T-cell (primary cell): ENCODE data around the gene CHRNB1. TPM values are rescaled to one million over a fixed set of nuclear protein-coding genes. Genes with fewer than 3 reads are reported as not detected.
"Not testable (repeated sequence)": the region's sequence is repeated elsewhere in the genome, so short reads cannot be mapped to it uniquely, and the experiment has no call there.

Experiments
- ATAC-seq, 4 experiments: fragments of 200-7000 bp in 3 of 4; fragments of 150-1000 bp in 1 of 4; cut with Tn5 transposase; replicated peaks in 1 of 4; 1 replicate in 3 of 4; 2 replicates in 1 of 4; pipeline ENCODE4 v1.10.0; 2021; ENCODE audit warnings: moderate library complexity in 3 of 4, mild to moderate bottlenecking in 2 of 4, moderate number of reproducible peaks in 1 of 4
- CTCF ChIA-PET, 2 donors: fragments of 300-600 bp; sonication (Branson Sonifier 250); formaldehyde crosslinking; loops; one replicate each; lab custom pipeline; 2022; ENCODE audit warnings: antibody characterized with exemption in 2 of 2; lab: Charles Lee
- POLR2A ChIA-PET, 2 donors: fragments of 300-600 bp; sonication (Branson Sonifier 250); formaldehyde crosslinking; loops; one replicate each; lab custom pipeline; 2022; ENCODE audit warnings: antibody characterized with exemption in 2 of 2; lab: Charles Lee
- DNase-seq, 35 experiments: peaks; one replicate each; pipeline versions ENCODE4 v3.0.0 to v3.0.0-alpha.2; 2013 to 2023
- H3K27ac ChIP-seq: one replicate; pipeline ENCODE4 v1.5.1; 2013; ENCODE audit warnings: low read length
- H3K27me3 ChIP-seq, 2 experiments: replicated peaks in 1 of 2; 1 replicate in 1 of 2; 2 replicates in 1 of 2; pipeline versions ENCODE4 v1.6.1 to v1.7.0; 2013; ENCODE audit warnings: low read length in 1 of 2, mixed read lengths in 1 of 2; ENCODE audit not compliant: control insufficient read depth in 2 of 2, insufficient read depth in 2 of 2; ENCODE audit errors: extremely low read depth in 1 of 2
- H3K36me3 ChIP-seq, 2 donors: 1 replicate in 1 of 2; 2 replicates in 1 of 2; pipeline versions ENCODE4 v1.6.1 to v1.7.0; 2013; ENCODE audit warnings: low read length in 1 of 2; ENCODE audit not compliant: control insufficient read depth in 2 of 2, insufficient read depth in 1 of 2; ENCODE audit errors: extremely low read depth in 1 of 2
- H3K4me1 ChIP-seq, 2 experiments: 1 replicate in 1 of 2; 2 replicates in 1 of 2; pipeline versions ENCODE4 v1.6.1 to v1.7.0; 2013; ENCODE audit warnings: low read length in 2 of 2, mixed read lengths in 1 of 2; ENCODE audit not compliant: insufficient read depth in 2 of 2, control insufficient read depth in 1 of 2; ENCODE audit errors: extremely low read depth in 1 of 2
- H3K4me3 ChIP-seq, 2 donors: 1 replicate in 1 of 2; 2 replicates in 1 of 2; pipeline versions ENCODE4 v1.5.1 to v1.7.0; 2013; ENCODE audit warnings: mild to moderate bottlenecking in 2 of 2, low read length in 1 of 2, moderate library complexity in 1 of 2; ENCODE audit not compliant: control insufficient read depth in 1 of 2; ENCODE audit errors: extremely low read depth in 1 of 2
- H3K9me3 ChIP-seq: 2 replicates; pipeline ENCODE4 v1.7.0; 2013
- H3K27ac Mint-ChIP-seq, 2 donors: one replicate each; pipeline ENCODE4 v1.8.0; 2020 to 2021; ENCODE audit warnings: mild to moderate bottlenecking in 2 of 2, mixed read lengths in 2 of 2
- H3K27me3 Mint-ChIP-seq, 2 donors: one replicate each; pipeline ENCODE4 v1.8.0; 2021 to 2022; ENCODE audit warnings: mixed read lengths in 2 of 2
- H3K36me3 Mint-ChIP-seq: one replicate; pipeline ENCODE4 v1.8.0; 2021; ENCODE audit warnings: mixed read lengths
- H3K4me1 Mint-ChIP-seq, 3 donors: one replicate each; pipeline ENCODE4 v1.8.0; 2020 to 2022; ENCODE audit warnings: mixed read lengths in 3 of 3, mild to moderate bottlenecking in 1 of 3
- H3K4me3 Mint-ChIP-seq, 3 donors: one replicate each; pipeline ENCODE4 v1.8.0; 2020 to 2022; ENCODE audit warnings: mild to moderate bottlenecking in 3 of 3, mixed read lengths in 3 of 3, moderate library complexity in 3 of 3
- H3K9me3 Mint-ChIP-seq, 3 donors: one replicate each; pipeline ENCODE4 v1.8.0; 2020 to 2022; ENCODE audit warnings: mixed read lengths in 3 of 3
- WGBS: methylation state at CpG from one replicate; pipeline ENCODE4 v1.1.5; 2013; ENCODE audit warnings: missing lambda C conversion rate; ENCODE audit not compliant: insufficient coverage; 5-methylcytosine and 5-hydroxymethylcytosine counted together
- total RNA-seq, 35 experiments: library from RNA in 6 of 35; stranded (reverse) in 6 of 35; fragments of 120-200 nt in 1 of 35; gene quantifications; one replicate each; pipeline versions ENCODE4 v1.2.1 to v1.2.4 and lab custom pipeline; 2013 to 2026

Gene CHRNB1
- total RNA-seq, 5 donors from 2014 or later (not counting 1 experiment from before 2014, with no cell fraction given), result 6.6 to 12.0 (median 11.0) TPM

DNA sequence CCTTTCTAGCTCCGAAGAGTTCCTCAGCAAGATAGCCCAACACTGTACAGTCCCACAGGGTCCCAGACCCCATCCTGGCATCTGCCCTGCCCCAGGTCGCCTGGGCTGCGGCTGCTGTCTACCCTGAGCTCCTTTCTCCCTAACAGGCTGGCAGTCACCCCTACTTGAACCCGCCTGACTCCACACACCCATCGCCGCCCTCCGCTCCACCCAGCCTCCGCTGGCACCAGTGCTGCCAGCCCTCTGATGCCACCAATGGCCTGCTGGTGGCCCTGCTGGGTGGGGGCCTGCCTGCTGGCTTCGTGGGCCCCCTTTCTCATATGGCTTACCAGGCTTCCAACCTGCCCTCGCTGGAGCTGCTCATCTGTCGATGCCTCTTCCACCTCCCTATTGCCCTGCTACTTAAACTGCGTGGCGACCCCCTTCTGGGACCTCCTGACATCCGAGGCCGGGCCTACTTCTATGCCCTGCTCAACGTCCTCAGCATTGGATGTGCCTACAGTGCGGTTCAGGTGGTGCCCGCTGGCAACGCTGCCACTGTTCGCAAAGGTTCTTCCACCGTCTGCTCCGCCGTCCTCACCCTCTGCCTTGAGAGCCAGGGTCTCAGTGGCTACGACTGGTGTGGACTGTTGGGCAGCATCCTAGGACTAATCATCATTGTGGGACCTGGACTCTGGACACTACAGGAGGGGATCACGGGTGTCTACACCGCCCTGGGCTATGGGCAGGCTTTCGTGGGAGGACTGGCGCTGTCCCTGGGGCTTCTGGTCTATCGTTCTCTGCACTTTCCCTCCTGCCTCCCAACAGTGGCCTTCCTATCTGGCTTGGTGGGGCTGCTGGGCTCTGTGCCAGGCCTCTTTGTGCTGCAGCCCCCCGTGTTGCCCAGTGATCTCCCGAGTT is 37.2 kb downstream of the CHRNB1 start:
- H3K36me3 Mint-ChIP-seq, H3K27me3 Mint-ChIP-seq, CTCF ChIA-PET, H3K27me3 ChIP-seq, DNase-seq, H3K4me3 ChIP-seq, ATAC-seq, H3K9me3 Mint-ChIP-seq, H3K9me3 ChIP-seq, H3K36me3 ChIP-seq: not testable (repeated sequence)
- H3K27ac ChIP-seq, result peak overlapping the region; percentile 99
- POLR2A ChIA-PET, result interaction anchor here in 1 of 2 donors (0.7 kb wide), 2 partner anchors 79 to 146 kb away, joined by 3 read pairs; partner anchors contain the start of gene ACAP1
- Mint-ChIP-seq H3K4me3 (peak overlapping the region; percentile 92 to 99 (median 98)), H3K4me1 (peaks cover 73 to 79% (median 75%) of the 10 kb centered on the region in 3 donors), H3K27ac (peak overlapping the region; percentile 100)
- WGBS, result 99% methylated on average over 20 of the region's 31 CpGs
- H3K4me1 ChIP-seq, result peaks cover 29 to 72% of the 10 kb centered on the region in 2 experiments

DNA sequence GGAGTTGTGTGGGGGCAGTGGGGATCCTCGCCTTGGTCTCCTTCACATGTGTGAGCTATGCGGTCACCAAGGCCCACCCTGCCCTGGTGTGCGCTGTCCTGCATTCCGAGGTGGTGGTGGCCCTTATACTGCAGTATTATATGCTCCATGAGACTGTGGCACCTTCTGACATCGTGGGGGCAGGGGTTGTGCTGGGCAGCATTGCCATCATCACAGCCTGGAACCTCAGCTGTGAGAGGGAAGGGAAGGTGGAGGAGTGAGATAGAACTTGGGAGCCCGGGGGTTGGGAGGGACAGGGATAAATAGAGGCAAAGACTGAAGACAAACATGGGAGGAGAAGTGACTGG is 37.9 kb downstream of the CHRNB1 start:
- DNase-seq, H3K36me3 ChIP-seq, CTCF ChIA-PET, H3K36me3 Mint-ChIP-seq, H3K9me3 ChIP-seq, ATAC-seq, H3K27me3 Mint-ChIP-seq, H3K9me3 Mint-ChIP-seq, H3K27me3 ChIP-seq: not testable (repeated sequence)
- POLR2A ChIA-PET, result interaction anchor here in 1 of 2 donors (1.0 kb wide), 1 partner anchor 11 kb away, joined by 5 read pairs; no protein-coding TSS in a partner anchor
- Mint-ChIP-seq H3K4me1 (peaks cover 73 to 79% (median 75%) of the 10 kb centered on the region in 3 donors), H3K4me3 (peak overlapping the region; percentile 92 to 99 (median 98)), H3K27ac (peak overlapping the region; percentile 100)
- peak overlapping the region; percentile 99 for H3K27ac ChIP-seq
- H3K4me1 ChIP-seq, result peaks cover 33 to 72% of the 10 kb centered on the region in 2 experiments
- 79% methylated on average over 5 of the region's 6 CpGs for WGBS
- peak overlapping the region; percentile 92 to 98 for H3K4me3 ChIP-seq

DNA sequence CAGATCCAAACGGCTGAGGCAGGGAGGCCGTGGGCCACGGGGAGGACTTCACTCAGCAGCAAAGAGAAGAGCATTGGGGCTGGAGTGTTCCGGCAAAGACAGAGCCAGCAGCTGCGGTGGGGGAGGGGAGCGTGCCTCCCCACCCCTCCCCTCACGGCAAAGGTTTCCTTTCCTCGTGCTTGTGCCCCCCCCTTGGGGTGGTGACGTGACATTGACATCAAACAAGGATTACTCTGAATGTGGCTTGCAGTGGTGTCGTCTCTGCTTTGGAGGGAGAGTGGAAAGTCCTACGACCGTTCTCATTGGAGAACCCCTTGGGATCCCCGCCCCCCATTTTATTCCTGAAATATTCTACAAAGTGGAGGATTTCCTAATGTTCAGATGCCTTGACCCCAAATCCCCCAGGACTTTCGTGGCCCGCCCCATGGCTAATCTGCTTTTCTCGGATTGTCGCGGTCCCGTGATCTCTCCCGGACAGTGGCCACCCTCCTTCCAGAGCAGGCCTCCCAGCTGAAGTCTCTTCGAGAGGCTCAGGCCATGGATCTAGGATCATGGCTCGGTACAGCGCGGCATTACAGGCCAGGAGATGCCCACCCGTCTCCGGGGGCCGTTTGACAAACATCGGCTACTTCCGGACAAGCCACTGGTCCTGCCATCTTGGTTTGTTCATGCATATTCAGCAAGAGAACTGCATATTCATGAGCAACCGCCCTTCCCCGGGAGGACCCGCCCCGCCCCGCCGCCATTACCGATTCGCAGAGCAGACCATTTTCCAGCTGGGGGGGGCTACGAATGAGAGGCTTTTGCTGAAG is 38.6 kb downstream of the CHRNB1 start:
- peaks cover 30 to 72% of the 10 kb centered on the region in 2 experiments for H3K4me1 ChIP-seq
- H3K9me3 ChIP-seq, result no peaks in the 10 kb centered on the region
- ATAC-seq (peak; percentile 63 to 68 (median 66)), DNase-seq (peak; percentile 90 to 98 (median 95))
- H3K27ac ChIP-seq, result peak overlapping the region; percentile 99
- whole genome bisulfite sequencing, result 0% methylated on average over 25 of the region's 38 CpGs
- Mint-ChIP-seq H3K4me1 (peaks cover 69 to 76% (median 72%) of the 10 kb centered on the region in 3 donors), H3K27me3 (no peaks in the 10 kb centered on the region), H3K27ac (peak overlapping the region; percentile 100), H3K9me3 (no peaks in the 10 kb centered on the region), H3K36me3 (peaks cover 11% of the 10 kb centered on the region), H3K4me3 (peak overlapping the region; percentile 92 to 99 (median 98))
- H3K27me3 ChIP-seq, result no peaks in the 10 kb centered on the region
- no peaks in the 10 kb centered on the region for H3K36me3 ChIP-seq
- peak overlapping the region; percentile 92 to 98 for H3K4me3 ChIP-seq
- ChIA-PET CTCF (interaction anchor here in 1 of 2 donors (0.6 kb wide), 1 partner anchor 154 kb away, joined by 3 read pairs; no protein-coding TSS in a partner anchor), POLR2A (interaction anchor here (0.6 to 3.6 kb wide), 3 partner anchors 12 to 1899 kb away, joined by 3 to 21 read pairs (median 5); partner anchors contain the start of genes NLRP1 (in 1 of the 2) and TMEM102 (in 1 of the 2))

DNA sequence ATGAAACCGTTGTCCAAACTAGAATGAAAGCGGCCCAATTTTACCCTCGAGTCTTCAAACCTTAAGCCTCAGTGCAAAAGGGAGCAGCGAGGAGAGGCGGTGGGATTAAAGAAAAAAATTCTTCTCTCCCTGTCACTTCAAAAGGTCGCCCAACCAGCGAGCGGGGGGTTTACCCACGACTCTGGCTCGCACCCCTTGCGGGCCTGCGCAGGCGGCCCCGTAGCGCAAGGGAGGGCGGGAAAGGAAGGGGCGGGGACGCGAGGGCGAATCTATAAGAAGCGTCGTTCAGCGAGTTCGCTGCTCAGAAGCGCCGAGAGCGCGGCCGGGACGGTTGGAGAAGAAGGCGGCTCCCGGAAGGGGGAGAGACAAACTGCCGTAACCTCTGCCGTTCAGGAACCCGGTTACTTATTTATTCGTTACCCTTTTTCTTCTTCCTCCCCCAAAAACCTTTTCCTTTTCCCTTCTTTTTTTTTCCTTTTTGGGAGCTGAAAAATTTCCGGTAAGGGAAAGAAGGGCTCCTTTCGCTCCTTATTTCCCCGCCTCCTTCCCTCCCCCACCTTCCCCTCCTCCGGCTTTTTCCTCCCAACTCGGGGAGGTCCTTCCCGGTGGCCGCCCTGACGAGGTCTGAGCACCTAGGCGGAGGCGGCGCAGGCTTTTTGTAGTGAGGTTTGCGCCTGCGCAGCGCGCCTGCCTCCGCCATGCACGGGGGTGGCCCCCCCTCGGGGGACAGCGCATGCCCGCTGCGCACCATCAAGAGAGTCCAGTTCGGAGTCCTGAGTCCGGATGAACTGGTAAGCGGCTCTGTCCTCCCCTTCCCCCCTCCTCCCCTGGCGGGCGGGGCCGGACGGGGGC is 39.4 kb downstream of the CHRNB1 start, which contains the start of gene POLR2A:
POLR2A (plus strand) TSS at position 300 of the 852 bp plus-strand sequence.
- Mint-ChIP-seq H3K9me3 (no peaks in the 10 kb centered on the region), H3K27me3 (no peaks in the 10 kb centered on the region), H3K4me1 (peaks cover 75 to 81% (median 77%) of the 10 kb centered on the region in 3 donors), H3K27ac (peak within 1 kb of the TSS; percentile 100), H3K36me3 (peaks cover 14% of the 10 kb centered on the region), H3K4me3 (peak within 1 kb of the TSS; percentile 92 to 99 (median 98))
- H3K4me1 ChIP-seq, result peaks cover 34 to 72% of the 10 kb centered on the region in 2 experiments
- ATAC-seq, result peak; percentile 66 to 73 (median 70)
- ChIA-PET POLR2A (interaction anchor here (0.6 to 3.6 kb wide), 7 partner anchors 20 to 1900 kb away, joined by 3 to 21 read pairs (median 3); partner anchors contain the start of genes NLRP1 (in 1 of the 2) and TMEM102 (in 1 of the 2)), CTCF (interaction anchor here in 1 of 2 donors (0.6 to 1.0 kb wide), 3 partner anchors 29 to 155 kb away, joined by 3 to 5 read pairs (median 5); no protein-coding TSS in a partner anchor)
- peak; percentile 94 to 100 (median 97) for DNase-seq
- no peaks in the 10 kb centered on the region for H3K9me3 ChIP-seq
- no peaks in the 10 kb centered on the region for H3K27me3 ChIP-seq
- peak within 1 kb of the TSS; percentile 92 to 98 for H3K4me3 ChIP-seq
- peak within 1 kb of the TSS; percentile 99 for H3K27ac ChIP-seq
- peaks cover 0 to 3% of the 10 kb centered on the region in 2 donors for H3K36me3 ChIP-seq
- WGBS, result under 1% methylated on average over 28 of the region's 64 CpGs

DNA sequence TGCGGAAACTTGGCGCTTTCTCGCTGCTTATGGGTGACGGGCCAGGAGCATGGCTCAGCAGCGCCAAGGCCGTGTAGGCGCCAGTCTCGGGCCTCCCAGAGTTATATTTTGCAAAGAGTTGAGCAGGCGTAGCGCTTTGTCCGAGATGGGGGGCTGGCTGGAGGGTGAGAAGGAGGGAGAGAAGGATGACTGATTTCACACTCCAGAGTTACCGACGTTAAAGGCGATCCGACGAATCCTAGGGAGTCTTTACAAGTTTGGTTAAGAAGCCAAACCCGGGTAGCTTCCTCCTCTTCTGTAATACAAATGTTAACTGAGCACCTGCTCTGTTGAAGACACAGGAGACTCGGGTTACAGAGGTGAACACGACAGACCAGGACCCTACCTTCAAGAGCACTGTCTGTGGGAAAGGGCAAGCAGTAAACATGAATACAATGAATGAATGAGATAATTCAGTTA is 40.1 kb downstream of the CHRNB1 start:
- peak overlapping the region; percentile 99 for H3K27ac ChIP-seq
- H3K27me3 ChIP-seq, result no peaks in the 10 kb centered on the region
- ChIA-PET CTCF (interaction anchor here in 1 of 2 donors (0.5 to 1.1 kb wide), 7 partner anchors 26 to 897 kb away, joined by 3 to 8 read pairs (median 5); partner anchors contain the start of genes CHRNB1 and TMEM256), POLR2A (interaction anchor here (0.6 to 3.6 kb wide), 8 partner anchors 8 to 202 kb away, joined by 3 to 21 read pairs (median 3); partner anchors contain the start of genes CHRNB1 (in 1 of the 2) and TMEM102 (in 1 of the 2))
- Mint-ChIP-seq H3K4me3 (peak overlapping the region; percentile 92 to 99 (median 98)), H3K27ac (peak overlapping the region; percentile 100), H3K36me3 (peaks cover 14% of the 10 kb centered on the region), H3K27me3 (no peaks in the 10 kb centered on the region), H3K9me3 (no peaks in the 10 kb centered on the region), H3K4me1 (peaks cover 78 to 83% (median 79%) of the 10 kb centered on the region in 3 donors)
- peaks cover 0 to 8% of the 10 kb centered on the region in 2 donors for H3K36me3 ChIP-seq
- DNase-seq (no peak), ATAC-seq (no peak)
- H3K4me3 ChIP-seq, result peak overlapping the region; percentile 79 to 92
- peaks cover 36 to 73% of the 10 kb centered on the region in 2 experiments for H3K4me1 ChIP-seq
- 0% methylated on average over 10 of the region's 19 CpGs for WGBS
- no peaks in the 10 kb centered on the region for H3K9me3 ChIP-seq
